Stimulated activated CD4-positive, alpha-beta T cell treated with anti-CD3 and anti-CD28 coated beads, Interleukin-4, amount 100 ng/mL, for 1 hour (primary cell): ENCODE results near the gene GAS7.

Experiments
- DNase-seq: peaks from one replicate; pipeline ENCODE4 v3.0.0-alpha.2; 2020

Gene GAS7

GRCh38 chr17:10170233-10170632, 28.2 kb downstream of the GAS7 start:
- no peak for DNase-seq

DNA sequence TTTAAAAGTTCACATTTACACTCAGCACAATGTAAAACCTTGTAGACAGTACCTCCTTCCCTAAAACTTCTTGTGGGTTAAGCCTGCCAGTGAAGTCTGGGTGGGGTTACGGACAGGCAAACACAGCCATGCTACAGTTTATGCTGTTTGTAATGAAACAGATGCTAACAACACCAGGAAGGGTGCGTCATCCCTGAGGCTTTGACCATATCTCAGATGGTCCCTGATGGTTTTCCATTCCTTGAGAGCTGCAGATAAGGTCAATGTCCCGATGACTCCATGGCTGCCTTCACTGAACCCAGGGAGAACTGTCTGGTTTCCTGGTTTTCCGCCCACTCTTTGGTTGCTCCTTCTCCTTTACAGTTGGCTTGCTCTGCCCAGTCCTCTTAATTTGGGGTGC, 29.1 kb downstream of the GAS7 start:
- no peak for DNase-seq

- DNase-seq = no peak
Measured at GRCh38 chr17:10166176-10166935, 32.0 kb downstream of the GAS7 start.

- no peak for DNase-seq
Measured at GRCh38 chr17:10162096-10162495, 36.3 kb downstream of the GAS7 start.

- no peak for DNase-seq
Measured at GRCh38 chr17:10161386-10161785, 37.0 kb downstream of the GAS7 start.

DNA sequence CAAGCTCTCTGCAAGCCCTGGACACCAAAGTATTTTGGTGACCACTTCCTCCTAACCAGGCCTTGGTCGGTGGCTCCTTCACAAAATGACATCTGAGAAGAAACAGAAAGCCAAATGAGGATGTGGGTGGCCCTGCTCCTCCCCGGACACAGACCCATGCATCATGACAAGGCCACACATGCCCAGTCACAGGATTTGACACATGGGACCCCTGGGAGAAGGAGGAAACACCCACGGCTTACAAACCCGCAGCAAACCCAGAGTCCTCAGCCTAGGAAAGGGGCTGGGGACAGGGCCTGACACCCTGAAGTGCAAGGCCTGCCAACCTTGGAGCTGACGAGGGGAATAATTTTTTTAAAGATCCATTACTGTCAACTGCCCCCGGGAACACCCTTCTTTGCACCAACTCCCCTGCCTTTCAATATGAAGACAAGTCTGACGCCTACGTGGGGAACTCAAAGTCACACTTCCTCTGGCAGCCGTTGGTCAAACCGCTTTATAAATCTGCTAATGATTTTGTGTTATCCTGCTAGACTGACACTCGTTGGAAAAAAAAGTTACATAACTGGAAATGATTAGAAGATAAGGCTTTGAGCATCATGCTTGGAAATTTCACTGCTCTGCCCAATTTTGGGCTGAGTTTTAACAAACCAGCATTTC, 41.3 kb downstream of the GAS7 start:
- no peak for DNase-seq

- no peak for DNase-seq
Measured at GRCh38 chr17:10156599-10156947, 41.8 kb downstream of the GAS7 start.

- DNase-seq = no peak
Measured at GRCh38 chr17:10156077-10156435, 42.4 kb downstream of the GAS7 start.

GRCh38 chr17:10155371-10156076, 42.9 kb downstream of the GAS7 start:
- DNase-seq = no peak

GRCh38 chr17:10151667-10152496, 46.5 kb downstream of the GAS7 start:
- no peak for DNase-seq

- no peak for DNase-seq
Measured at GRCh38 chr17:10149573-10150399, 48.6 kb downstream of the GAS7 start.

DNA sequence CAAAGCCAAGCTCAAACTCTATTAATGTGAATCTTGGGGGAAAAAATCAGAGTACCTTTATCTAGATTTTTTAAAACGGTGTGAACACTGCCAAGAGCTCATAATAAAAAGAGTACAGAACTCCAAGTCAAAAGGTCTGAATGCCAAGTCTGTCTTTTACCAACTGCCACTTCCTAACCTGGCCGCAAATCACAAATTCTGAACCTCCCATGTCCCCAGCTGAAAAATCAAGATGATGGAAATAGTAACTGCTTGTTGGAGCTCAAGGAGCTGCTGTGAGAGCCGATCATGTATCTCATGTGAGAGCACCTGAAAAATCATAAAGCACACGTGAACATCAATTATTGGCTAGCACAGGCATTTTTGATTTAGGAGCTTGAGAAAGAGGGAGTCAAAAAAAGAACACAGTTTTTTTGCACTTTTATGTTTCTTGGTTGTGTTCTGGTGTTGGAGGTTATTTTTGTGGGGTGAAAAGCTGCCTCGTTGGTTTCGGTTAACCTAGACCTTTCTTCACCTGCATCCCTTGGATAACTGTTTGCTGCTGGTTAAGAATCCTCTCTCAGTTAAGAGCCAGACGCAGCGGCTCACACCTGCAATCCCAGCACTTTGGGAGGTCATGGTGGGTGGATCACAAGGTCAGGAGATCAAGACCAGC, 50.5 kb downstream of the GAS7 start:
- no peak for DNase-seq

DNA sequence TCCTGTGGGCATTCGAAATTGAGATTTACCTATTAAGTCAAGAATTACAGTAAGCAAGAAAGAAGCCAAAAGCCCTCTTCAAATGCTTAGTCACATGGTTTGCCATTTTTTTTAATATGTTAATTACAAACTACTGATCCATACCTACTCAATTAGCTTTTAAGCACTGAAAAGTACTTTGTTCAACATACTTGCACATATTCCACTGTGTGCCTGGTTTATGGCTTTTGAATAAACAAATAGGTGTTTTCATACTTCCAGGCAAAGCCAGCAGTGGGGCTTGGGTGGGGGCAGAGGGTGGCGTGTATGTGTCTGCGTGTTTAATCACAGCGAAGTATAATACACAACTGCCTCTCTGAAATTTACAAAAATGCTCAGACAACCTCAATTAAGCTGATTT, 51.4 kb downstream of the GAS7 start:
- no peak for DNase-seq

DNA sequence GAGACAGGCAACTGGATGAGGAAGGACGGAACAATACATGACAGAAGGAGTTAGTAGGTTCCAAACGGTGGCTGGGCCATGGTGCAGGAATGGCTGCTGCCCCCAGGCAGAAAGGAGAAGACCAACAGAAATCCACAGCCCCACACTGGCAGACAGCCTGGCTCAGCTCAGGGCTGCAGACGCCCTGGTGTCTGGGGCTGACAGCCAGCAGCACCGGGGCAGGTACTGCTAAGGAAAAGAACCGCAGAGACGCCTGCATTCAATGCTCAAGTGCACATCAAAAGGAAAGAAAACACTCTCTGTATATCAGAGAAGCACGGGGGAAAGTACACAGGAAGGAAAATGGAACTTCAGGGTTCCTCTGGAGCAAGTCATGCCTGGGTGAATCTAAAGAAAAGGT, 53.4 kb downstream of the GAS7 start:
- no peak for DNase-seq

- DNase-seq = no peak
Measured at GRCh38 chr17:10144456-10144855, 54.0 kb downstream of the GAS7 start.

GRCh38 chr17:10141436-10141835, 57.0 kb downstream of the GAS7 start:
- no peak for DNase-seq

DNA sequence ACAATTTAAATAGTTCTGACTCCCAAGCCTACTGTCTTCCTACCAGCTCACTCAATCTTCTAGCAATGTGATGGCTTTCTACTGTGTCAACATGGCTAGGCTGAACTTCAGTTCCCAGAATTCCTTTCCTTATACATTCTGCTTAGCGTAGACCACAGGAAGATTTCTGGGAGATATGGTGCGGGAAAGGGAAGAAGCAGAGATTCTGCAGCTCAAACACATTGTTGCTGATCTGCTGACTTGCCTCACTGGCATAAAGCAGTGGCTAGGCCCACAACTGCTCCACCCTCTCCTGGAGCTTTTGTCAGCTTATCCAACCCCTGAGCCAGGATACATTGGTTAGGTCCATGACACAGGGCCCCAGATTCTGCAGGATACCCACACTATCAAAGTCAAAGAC, 58.8 kb downstream of the GAS7 start:
- no peak for DNase-seq

DNA sequence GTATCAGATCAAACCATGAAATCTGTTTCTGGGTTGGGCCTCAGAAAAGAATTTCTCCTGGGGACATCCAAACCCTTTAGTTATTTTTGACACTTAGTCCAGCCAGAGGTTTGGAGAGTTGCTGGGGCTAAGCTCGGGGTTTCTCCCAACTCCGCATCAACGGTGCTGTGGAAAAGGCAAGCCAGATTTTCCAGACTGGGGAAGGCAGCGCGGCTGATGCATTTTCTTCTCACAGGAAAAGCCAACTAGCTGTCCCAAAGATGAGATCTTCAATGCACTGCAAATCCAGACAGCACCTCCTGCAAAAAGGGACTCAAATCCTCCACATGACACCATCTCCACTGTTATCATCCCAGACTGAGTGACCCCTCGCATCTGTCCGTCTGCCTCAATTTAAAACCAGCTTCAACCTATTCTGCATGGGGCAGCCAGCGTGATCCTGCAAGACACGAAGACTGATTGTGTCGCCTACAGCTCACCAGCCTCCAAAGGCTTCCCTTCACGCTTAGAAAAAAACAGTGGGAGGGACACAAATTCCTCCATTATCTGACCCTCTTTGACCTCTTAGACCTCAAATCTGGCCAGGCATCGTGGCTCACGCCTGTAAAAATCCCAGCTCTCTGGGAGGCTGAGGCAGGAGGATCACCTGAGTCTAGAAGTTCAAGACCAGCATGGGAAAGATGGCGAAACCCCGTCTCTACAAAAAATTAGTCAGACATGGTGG, 62.0 kb downstream of the GAS7 start:
- no peak for DNase-seq

DNA sequence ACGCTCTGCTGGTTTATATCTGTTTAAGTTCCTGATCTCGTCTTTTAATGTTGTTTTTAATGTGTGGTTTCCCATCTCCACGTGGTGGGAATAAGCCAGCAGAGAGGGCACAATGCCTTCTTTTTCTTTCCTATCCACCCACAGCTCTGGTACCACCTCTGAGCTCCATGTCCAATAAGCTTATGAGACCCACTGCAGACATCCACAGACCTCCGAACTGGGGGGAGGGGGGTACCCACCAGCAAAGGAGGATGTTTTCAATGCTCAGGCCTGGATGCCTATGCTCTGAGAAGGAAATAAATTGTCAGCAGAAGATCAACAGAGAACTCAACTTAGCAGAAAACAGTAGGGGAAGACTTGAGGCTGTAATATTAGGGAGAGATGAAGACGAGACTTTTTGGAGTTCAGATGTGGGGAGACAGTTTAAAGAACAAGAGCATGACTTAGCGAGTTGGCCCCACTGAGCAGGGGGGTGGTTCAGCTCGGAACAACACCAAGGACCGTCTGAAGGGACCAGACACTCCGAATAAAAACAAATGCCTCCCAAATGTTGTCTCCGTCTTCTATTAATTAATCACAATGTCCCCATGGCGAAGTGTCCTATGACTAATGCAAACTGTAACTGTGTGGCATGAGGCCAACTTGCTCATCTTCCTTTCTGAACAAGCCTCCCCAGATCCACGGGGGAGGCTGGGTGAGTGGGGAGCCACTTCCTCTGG, 62.7 kb downstream of the GAS7 start:
- DNase-seq = no peak

- DNase-seq = no peak
Measured at GRCh38 chr17:10130677-10131076, 67.7 kb downstream of the GAS7 start.

GRCh38 chr17:10130263-10130662, 68.1 kb downstream of the GAS7 start:
- DNase-seq = no peak
